Suprapubic skin (tissue), 4 donors: ENCODE data around the gene COL8A2.

Experiments used
- EP300 ChIP-seq: sonication (generic); formaldehyde crosslinking; IDR thresholded peaks from one replicate; pipeline ENCODE4 v1.6.1; 2017; ENCODE audit warnings: antibody characterized with exemption
- POLR2A ChIP-seq, 2 donors: fragments of 450-650 bp; IDR thresholded peaks; one replicate each; pipeline ENCODE4 v1.6.1; 2017; ENCODE audit warnings: antibody characterized with exemption in 2 of 2, mild to moderate bottlenecking in 2 of 2, moderate library complexity in 2 of 2
- POLR2AphosphoS5 ChIP-seq, 3 donors: sonication (generic); formaldehyde crosslinking; IDR thresholded peaks; one replicate each; pipeline ENCODE4 v1.6.1; 2017; ENCODE audit warnings: antibody characterized with exemption in 3 of 3
- TF ChIP-seq, protein P1 (sequence below), 2 donors: fragments of 200-600 bp in 1 of 2; fragments of 450-650 bp in 1 of 2; sonication (generic) in 1 of 2; IDR thresholded peaks; one replicate each; pipeline ENCODE4 v1.5.1; 2016 to 2019; ENCODE audit warnings: antibody characterized with exemption in 2 of 2, mild to moderate bottlenecking in 1 of 2, moderate library complexity in 1 of 2

DNA sequence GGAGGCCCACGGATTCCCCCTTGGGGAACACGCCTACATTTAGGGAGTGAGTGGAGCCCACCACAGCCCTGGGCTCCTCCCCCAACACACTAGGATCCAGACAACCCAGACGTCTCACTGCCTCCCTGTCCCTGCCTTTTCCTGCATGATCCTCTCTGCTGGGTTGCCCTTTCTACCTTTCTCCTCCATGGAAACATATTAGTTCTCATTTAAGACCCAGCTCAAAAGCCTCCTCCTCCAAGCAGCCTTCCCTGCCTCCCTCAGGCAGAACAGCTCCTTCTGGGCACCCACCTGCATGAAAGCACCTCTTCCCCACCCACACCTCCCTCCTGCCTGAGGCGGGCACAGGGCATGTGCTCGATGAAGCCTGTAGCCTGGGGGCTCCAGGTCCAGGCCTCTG, 10.7 kb downstream of the COL8A2 start:
- TF ChIP-seq POLR2AphosphoS5 (IDR thresholded peaks at IDR 0.05) (no peak), POLR2A (IDR thresholded peaks at IDR 0.05) (no peak), EP300 (no peak)
- TF ChIP-seq, protein P1, sequence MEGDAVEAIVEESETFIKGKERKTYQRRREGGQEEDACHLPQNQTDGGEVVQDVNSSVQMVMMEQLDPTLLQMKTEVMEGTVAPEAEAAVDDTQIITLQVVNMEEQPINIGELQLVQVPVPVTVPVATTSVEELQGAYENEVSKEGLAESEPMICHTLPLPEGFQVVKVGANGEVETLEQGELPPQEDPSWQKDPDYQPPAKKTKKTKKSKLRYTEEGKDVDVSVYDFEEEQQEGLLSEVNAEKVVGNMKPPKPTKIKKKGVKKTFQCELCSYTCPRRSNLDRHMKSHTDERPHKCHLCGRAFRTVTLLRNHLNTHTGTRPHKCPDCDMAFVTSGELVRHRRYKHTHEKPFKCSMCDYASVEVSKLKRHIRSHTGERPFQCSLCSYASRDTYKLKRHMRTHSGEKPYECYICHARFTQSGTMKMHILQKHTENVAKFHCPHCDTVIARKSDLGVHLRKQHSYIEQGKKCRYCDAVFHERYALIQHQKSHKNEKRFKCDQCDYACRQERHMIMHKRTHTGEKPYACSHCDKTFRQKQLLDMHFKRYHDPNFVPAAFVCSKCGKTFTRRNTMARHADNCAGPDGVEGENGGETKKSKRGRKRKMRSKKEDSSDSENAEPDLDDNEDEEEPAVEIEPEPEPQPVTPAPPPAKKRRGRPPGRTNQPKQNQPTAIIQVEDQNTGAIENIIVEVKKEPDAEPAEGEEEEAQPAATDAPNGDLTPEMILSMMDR (IDR thresholded peaks at IDR 0.05): no peak
